Mammary microvascular endothelial cell (primary cell): ENCODE data around the gene SLAIN2. TPM values are rescaled to one million over a fixed set of nuclear protein-coding genes. Genes with fewer than 3 reads are reported as not detected.

ENCODE experiments used
- total RNA-seq: library from RNA; depleted of rRNA; stranded (reverse); fragments of >200 nt; gene quantifications from 2 replicates; pipeline ENCODE4 v1.2.3, GENCODE V29; 2015

Gene SLAIN2
- total RNA-seq = 35.4 and 41.7 TPM in 2 replicates

GRCh38 chr4:48340965-48341775 lies at the start of gene SLAIN2:
TSS of gene SLAIN2 (plus strand) at chr4:48341529. CDS start at chr4:48341740, 211 bp downstream.

Other genes with a start within 250 kb of the SLAIN2 start
- gene TXK, start 207.3 kb upstream of the SLAIN2 start, total RNA-seq = 1.4 and 1.5 TPM in 2 replicates
- gene TEC, start 71.7 kb upstream of the SLAIN2 start, total RNA-seq = 0.84 and 0.93 TPM in 2 replicates
- not detected in 2 replicates for gene SLC10A4, start 141.8 kb downstream of the SLAIN2 start, total RNA-seq
- gene ZAR1, start 148.7 kb downstream of the SLAIN2 start, total RNA-seq = not detected in 2 replicates